GM12873 (cell line): ENCODE data around the gene EIF5B.

ENCODE experiments used
- TF ChIP-seq, protein P1 (sequence below): IDR thresholded peaks from 2 replicates; pipeline ENCODE4 v1.5.1; 2012; ENCODE audit warnings: low read depth, mild to moderate bottlenecking, moderate library complexity, low read length, control low read depth; ENCODE audit not compliant: insufficient read depth; ENCODE audit errors: missing control alignments

Gene EIF5B

GRCh38 chr2:99350194-99350593 lies 13.0 kb downstream of the EIF5B start:
- TF ChIP-seq, protein P1, sequence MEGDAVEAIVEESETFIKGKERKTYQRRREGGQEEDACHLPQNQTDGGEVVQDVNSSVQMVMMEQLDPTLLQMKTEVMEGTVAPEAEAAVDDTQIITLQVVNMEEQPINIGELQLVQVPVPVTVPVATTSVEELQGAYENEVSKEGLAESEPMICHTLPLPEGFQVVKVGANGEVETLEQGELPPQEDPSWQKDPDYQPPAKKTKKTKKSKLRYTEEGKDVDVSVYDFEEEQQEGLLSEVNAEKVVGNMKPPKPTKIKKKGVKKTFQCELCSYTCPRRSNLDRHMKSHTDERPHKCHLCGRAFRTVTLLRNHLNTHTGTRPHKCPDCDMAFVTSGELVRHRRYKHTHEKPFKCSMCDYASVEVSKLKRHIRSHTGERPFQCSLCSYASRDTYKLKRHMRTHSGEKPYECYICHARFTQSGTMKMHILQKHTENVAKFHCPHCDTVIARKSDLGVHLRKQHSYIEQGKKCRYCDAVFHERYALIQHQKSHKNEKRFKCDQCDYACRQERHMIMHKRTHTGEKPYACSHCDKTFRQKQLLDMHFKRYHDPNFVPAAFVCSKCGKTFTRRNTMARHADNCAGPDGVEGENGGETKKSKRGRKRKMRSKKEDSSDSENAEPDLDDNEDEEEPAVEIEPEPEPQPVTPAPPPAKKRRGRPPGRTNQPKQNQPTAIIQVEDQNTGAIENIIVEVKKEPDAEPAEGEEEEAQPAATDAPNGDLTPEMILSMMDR = no peak

- TF ChIP-seq, protein P1 = no peak
Measured at GRCh38 chr2:99354070-99354469, 16.9 kb downstream of the EIF5B start.

GRCh38 chr2:99356853-99357252 lies 19.7 kb downstream of the EIF5B start:
- TF ChIP-seq, protein P1 = no peak

DNA sequence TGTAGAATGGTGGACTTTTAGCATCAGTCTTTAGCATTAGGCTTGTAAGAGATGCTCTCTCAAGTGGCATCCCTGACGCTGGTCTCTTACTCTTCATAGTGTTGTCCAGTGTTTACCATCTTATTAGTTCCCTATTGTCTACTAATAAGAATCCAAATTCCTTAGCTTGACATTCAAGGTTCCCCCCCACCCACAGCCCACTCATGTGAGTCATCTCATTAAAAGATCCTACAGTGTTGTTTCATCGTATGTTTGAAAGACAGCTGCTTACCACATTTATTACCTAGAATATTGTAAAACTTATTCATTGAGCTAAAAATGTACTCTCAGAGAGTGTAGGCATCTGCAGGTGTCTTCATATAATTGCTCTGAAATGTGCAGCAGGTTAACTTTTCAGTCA lies 28.5 kb downstream of the EIF5B start:
- TF ChIP-seq, protein P1 = no peak

DNA sequence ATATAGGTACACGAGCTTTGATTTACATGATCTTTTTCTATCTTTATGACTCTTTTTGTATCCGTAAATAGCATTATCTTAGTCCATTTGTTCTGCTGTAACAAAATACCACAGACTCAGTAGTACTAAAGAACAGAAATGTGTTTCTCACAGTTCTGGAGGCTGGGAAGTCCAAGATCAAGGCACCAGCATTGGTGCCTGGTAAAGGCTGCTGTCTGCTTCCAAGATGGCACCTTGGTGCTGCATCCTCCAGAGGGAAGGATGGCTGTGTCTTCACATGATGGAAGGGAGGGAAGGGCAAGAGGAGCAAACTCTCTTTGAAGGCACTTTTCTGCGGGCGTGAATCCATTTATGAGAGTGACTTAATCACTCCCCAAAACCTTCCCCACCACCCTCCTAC lies 36.0 kb downstream of the EIF5B start:
- TF ChIP-seq, protein P1 = no peak

DNA sequence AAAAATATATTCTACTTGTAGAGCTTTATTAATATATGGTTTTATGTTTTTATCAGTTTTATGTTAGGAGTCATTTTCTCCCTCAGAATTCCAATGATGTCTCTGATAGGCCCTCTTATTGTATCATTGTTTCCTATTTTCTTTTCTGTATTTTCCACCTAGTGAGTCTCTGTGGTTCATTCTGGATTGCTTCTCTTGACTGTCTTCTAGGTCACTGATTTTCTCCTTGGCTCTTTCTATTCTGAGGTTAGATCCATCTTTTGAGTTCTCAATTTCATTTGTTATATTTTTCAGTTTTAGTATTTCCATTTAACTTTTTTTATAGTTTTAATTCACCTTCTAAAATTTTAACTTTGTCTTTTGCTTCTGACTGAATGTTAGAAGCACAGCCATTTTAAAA lies 37.6 kb downstream of the EIF5B start:
- TF ChIP-seq, protein P1 = no peak

DNA sequence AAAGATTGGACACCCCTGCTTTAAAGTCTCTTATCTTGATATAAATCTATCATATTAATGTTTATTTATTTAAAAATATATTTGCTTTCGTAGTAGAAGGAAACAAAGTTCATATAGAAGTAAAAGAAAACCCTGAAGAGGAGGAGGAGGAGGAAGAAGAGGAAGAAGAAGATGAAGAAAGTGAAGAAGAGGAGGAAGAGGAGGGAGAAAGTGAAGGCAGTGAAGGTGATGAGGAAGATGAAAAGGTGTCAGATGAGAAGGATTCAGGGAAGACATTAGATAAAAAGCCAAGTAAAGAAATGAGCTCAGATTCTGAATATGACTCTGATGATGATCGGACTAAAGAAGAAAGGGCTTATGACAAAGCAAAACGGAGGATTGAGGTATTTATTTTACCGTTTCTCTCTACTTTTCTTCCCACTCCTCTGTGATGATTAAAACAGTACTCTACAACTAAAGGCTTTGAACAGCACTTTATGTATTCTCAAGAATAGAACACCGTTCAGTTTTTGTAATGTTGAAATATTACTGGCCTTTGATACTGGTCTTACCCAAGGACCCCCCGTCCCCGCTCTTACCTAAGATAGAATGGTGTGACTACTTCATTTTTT lies 39.2 kb downstream of the EIF5B start:
- TF ChIP-seq, protein P1 = no peak
